Fibroblast of peridontal ligament (primary cell): ENCODE measurements around the gene FLAD1.
A peak's percentile ranks its signal among the peaks of the same experiment; 100 is the strongest.
"Not testable (repeated sequence)": the region's sequence is repeated elsewhere in the genome, so short reads cannot be mapped to it uniquely, and the experiment has no call there.

Experiments used
- DNase-seq: peaks from one replicate; pipeline ENCODE4 v3.0.0-alpha.2; 2010; ENCODE audit errors: extremely low read depth

FLAD1 gene

GRCh38 chr1:154967331-154967950 is 15.7 kb upstream of the FLAD1 start:
- no peak for DNase-seq

- DNase-seq = no peak
These were observed 14.4 kb upstream of the FLAD1 start for GRCh38 chr1:154968731-154969130.

GRCh38 chr1:154969246-154969645 is 13.9 kb upstream of the FLAD1 start:
- no peak for DNase-seq

GRCh38 chr1:154969860-154970452 is 13.2 kb upstream of the FLAD1 start:
- no peak for DNase-seq

GRCh38 chr1:154970631-154971340 is 12.4 kb upstream of the FLAD1 start, which contains the start of gene SHC1:
TSS of gene SHC1 (minus strand) at chr1:154970747. CDS start at chr1:154970526, 221 bp downstream.
- DNase-seq = peak; percentile 90

GRCh38 chr1:154971341-154971998 is 11.7 kb upstream of the FLAD1 start:
- DNase-seq = no peak

- no peak for DNase-seq
These were observed 11.0 kb upstream of the FLAD1 start for GRCh38 chr1:154972213-154972516.

GRCh38 chr1:154972517-154973343 is 10.4 kb upstream of the FLAD1 start:
- peak; percentile 85 for DNase-seq

- peak; percentile 95 for DNase-seq
These were observed 9.6 kb upstream of the FLAD1 start for GRCh38 chr1:154973344-154974101.

- DNase-seq = peak; percentile 100
These were observed 8.9 kb upstream of the FLAD1 start, which contains the start of gene CKS1B for GRCh38 chr1:154974102-154974807. TSS of gene CKS1B (plus strand) at chr1:154974681. CDS start at chr1:154974746, 65 bp downstream.

GRCh38 chr1:154974808-154975408 is 8.2 kb upstream of the FLAD1 start:
- peak; percentile 97 for DNase-seq

- DNase-seq = peak; percentile 72
These were observed 7.6 kb upstream of the FLAD1 start for GRCh38 chr1:154975409-154976059.

GRCh38 chr1:154977762-154978161 is 5.4 kb upstream of the FLAD1 start:
- not testable (repeated sequence) for DNase-seq

GRCh38 chr1:154978360-154978759 is 4.8 kb upstream of the FLAD1 start:
- DNase-seq = no peak

- DNase-seq = no peak
These were observed 803 bp upstream of the FLAD1 start for GRCh38 chr1:154982341-154982740.

GRCh38 chr1:154983776-154984466 is 777 bp downstream of the FLAD1 start:
- no peak for DNase-seq

GRCh38 chr1:154986736-154987135 is 3.6 kb downstream of the FLAD1 start:
- not testable (repeated sequence) for DNase-seq

- DNase-seq = no peak
These were observed 4.2 kb downstream of the FLAD1 start for GRCh38 chr1:154987326-154987725.
